HG02938 (cell line): ENCODE measurements around the gene MCRIP1.
"Not testable (repeated sequence)": the region's sequence is repeated elsewhere in the genome, so short reads cannot be mapped to it uniquely, and the experiment has no call there.

Source experiments
- ATAC-seq: cut with Tn5 transposase; IDR thresholded peaks from one replicate; pipeline ENCODE4 v1.9.1; 2021; ENCODE audit warnings: mild to moderate bottlenecking, moderate library complexity; ENCODE audit not compliant: unreplicated experiment

Gene MCRIP1

GRCh38 chr17:81842725-81843504, 9.8 kb upstream of the MCRIP1 start:
- no peak for ATAC-seq

- no peak for ATAC-seq
Observed at GRCh38 chr17:81842378-81842724, 9.3 kb upstream of the MCRIP1 start.

GRCh38 chr17:81841866-81842265, 8.8 kb upstream of the MCRIP1 start:
- ATAC-seq = no peak

GRCh38 chr17:81840826-81841778, 8.0 kb upstream of the MCRIP1 start:
- no peak for ATAC-seq

- not testable (repeated sequence) for ATAC-seq
Observed at GRCh38 chr17:81840059-81840458, 7.0 kb upstream of the MCRIP1 start.

- no peak for ATAC-seq
Observed at GRCh38 chr17:81839301-81839700, 6.2 kb upstream of the MCRIP1 start.

- no peak for ATAC-seq
Observed at GRCh38 chr17:81838753-81839255, 5.7 kb upstream of the MCRIP1 start.

- ATAC-seq = no peak
Observed at GRCh38 chr17:81837641-81838040, 4.5 kb upstream of the MCRIP1 start.

GRCh38 chr17:81834831-81835267, 1.8 kb upstream of the MCRIP1 start, which contains the start of gene PPP1R27:
TSS of gene PPP1R27 (minus strand) at chr17:81835050. CDS start at chr17:81834953, 97 bp downstream.
- ATAC-seq = no peak

- ATAC-seq = no peak
Observed at GRCh38 chr17:81833921-81834830, 1.1 kb upstream of the MCRIP1 start.

- ATAC-seq = peak; percentile 36
Observed at GRCh38 chr17:81832608-81833159, 407 bp downstream of the MCRIP1 start.

- ATAC-seq = no peak
Observed at GRCh38 chr17:81831957-81832607, 1.0 kb downstream of the MCRIP1 start.

- no peak for ATAC-seq
Observed at GRCh38 chr17:81831563-81831956, 1.5 kb downstream of the MCRIP1 start.

- no peak for ATAC-seq
Observed at GRCh38 chr17:81829858-81830257, 3.2 kb downstream of the MCRIP1 start.

GRCh38 chr17:81828656-81829055, 4.4 kb downstream of the MCRIP1 start:
- no peak for ATAC-seq

- no peak for ATAC-seq
Observed at GRCh38 chr17:81825841-81826466, 7.1 kb downstream of the MCRIP1 start.

- no peak for ATAC-seq
Observed at GRCh38 chr17:81824595-81824994, 8.5 kb downstream of the MCRIP1 start.

- no peak for ATAC-seq
Observed at GRCh38 chr17:81823820-81824550, 9.1 kb downstream of the MCRIP1 start.
